SK-N-SH treated with all-trans-retinoic acid at 6 μM for 48 hours (cell line): Measurements from ENCODE around the gene MAN1A2.
"Not testable (repeated sequence)": the region's sequence is repeated elsewhere in the genome, so short reads cannot be mapped to it uniquely, and the experiment has no call there.

ENCODE experiments used
- ATAC-seq: fragments of 200-7000 bp; cut with Tn5 transposase; 3 replicates; pipeline ENCODE4 v1.9.1; 2020; ENCODE audit warnings: mild to moderate bottlenecking, moderate library complexity
- CSDC2 ChIP-seq: fragments of 250-450 bp; sonication (Bioruptor Pico); IDR thresholded peaks from 2 replicates; pipeline ENCODE4 v1.5.0; 2020; ENCODE audit warnings: mild to moderate bottlenecking, moderate library complexity
- ESRRG ChIP-seq: fragments of 250-450 bp; sonication (Bioruptor Pico); IDR thresholded peaks from 2 replicates; pipeline ENCODE4 v1.6.1; 2021; ENCODE audit warnings: mild to moderate bottlenecking
- GLIS3 ChIP-seq: fragments of 250-450 bp; sonication (Bioruptor Pico); IDR thresholded peaks from 2 replicates; pipeline ENCODE4 v1.5.0; 2020; ENCODE audit warnings: mild to moderate bottlenecking, moderate library complexity
- ISL1 ChIP-seq: fragments of 250-450 bp; sonication (Bioruptor Pico); IDR thresholded peaks from 2 replicates; pipeline ENCODE4 v2.1.2; 2022; ENCODE audit warnings: mild to moderate bottlenecking, moderate library complexity
- OSR1 ChIP-seq: fragments of 250-450 bp; sonication (Bioruptor Pico); IDR thresholded peaks from 2 replicates; pipeline ENCODE4 v1.8.0; 2022; ENCODE audit warnings: moderate library complexity, mild to moderate bottlenecking, inconsistent platforms
- RARB ChIP-seq: fragments of 250-450 bp; sonication (Bioruptor Pico); IDR thresholded peaks from 2 replicates; pipeline ENCODE4 v1.8.0; 2021; ENCODE audit warnings: mild to moderate bottlenecking, moderate library complexity
- SNAI2 ChIP-seq: fragments of 250-450 bp; sonication (Bioruptor Pico); IDR thresholded peaks from 2 replicates; pipeline ENCODE4 v1.5.0; 2020; ENCODE audit warnings: mild to moderate bottlenecking, moderate library complexity
- TCF4 ChIP-seq: fragments of 250-450 bp; sonication (Bioruptor Pico); IDR thresholded peaks from 2 replicates; pipeline ENCODE4 v1.8.0; 2021; ENCODE audit warnings: mild to moderate bottlenecking, moderate library complexity, borderline replicate concordance
- TOX ChIP-seq: fragments of 250-450 bp; sonication (Bioruptor Pico); IDR thresholded peaks from 2 replicates; pipeline ENCODE4 v1.8.0; 2021; ENCODE audit warnings: mild to moderate bottlenecking, moderate library complexity, borderline replicate concordance
- ZC3H10 ChIP-seq: fragments of 250-450 bp; sonication (Bioruptor Pico); IDR thresholded peaks from 2 replicates; pipeline ENCODE4 v1.5.1; 2021; ENCODE audit warnings: mild to moderate bottlenecking, moderate library complexity
- ZFP3 ChIP-seq: fragments of 250-450 bp; sonication (Bioruptor Pico); IDR thresholded peaks from 2 replicates; pipeline ENCODE4 v1.5.0; 2020; ENCODE audit warnings: mild to moderate bottlenecking, moderate library complexity
- ZNF565 ChIP-seq: fragments of 450-650 bp; formaldehyde crosslinking; conservative IDR thresholded peaks from 2 replicates; pipeline ENCODE4 v1.5.0; 2020; ENCODE audit warnings: low read depth, mild to moderate bottlenecking, moderate library complexity
- ZNF70 ChIP-seq: fragments of 450-650 bp; formaldehyde crosslinking; IDR thresholded peaks from 2 replicates; pipeline ENCODE4 v1.5.0; 2020; ENCODE audit warnings: mild to moderate bottlenecking, moderate library complexity
- TF ChIP-seq, protein P1 (sequence below): fragments of 250-450 bp; sonication (Bioruptor Pico); IDR thresholded peaks from 2 replicates; pipeline ENCODE4 v1.8.0; 2021; ENCODE audit warnings: low read depth, mild to moderate bottlenecking, moderate library complexity, borderline replicate concordance
- TF ChIP-seq, protein P2 (sequence below): fragments of 250-450 bp; sonication (Bioruptor Pico); IDR thresholded peaks from 2 replicates; pipeline ENCODE4 v1.5.0; 2020; ENCODE audit warnings: mild to moderate bottlenecking, moderate library complexity
- TF ChIP-seq, protein P3 (sequence below): fragments of 250-450 bp; sonication (Bioruptor Pico); IDR thresholded peaks from 2 replicates; pipeline ENCODE4 v1.5.1; 2021; ENCODE audit warnings: mild to moderate bottlenecking, moderate library complexity

Gene MAN1A2

DNA sequence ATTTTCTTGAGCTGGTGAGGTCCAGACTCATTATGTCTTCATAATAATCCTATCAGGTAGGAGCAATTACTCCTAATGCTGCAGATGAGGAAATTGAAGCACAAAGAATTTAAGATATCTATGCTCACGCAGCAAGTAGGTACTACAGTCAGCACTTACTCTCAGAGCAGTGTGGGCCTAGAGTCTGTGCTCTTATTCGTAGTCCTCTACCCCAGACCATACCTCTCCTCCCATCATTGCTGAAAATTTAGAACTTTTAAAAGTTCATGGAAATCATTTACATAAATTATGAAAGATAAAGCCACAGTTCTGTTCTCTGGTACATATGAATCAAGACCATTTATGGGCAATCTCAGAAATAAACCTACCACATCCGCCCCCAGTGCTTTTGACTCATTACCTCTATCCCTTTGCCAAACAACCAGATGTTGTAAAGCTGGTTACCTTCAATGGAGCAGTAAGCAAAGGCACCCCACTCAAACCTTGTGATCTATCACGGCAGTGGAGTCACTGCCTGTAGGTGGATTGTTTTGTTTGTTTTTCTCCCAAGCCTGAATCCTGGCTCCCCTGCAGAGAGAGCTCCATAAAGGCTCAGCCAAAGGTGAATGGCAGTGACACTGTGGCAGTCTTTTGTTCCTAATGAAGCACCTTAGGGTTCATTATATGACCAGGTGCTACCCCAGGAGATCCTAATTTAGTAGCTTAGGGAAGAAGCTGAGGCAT is 20.9 kb upstream of the MAN1A2 start:
- ATAC-seq = no peak
- no peak for TF ChIP-seq ESRRG
- no peak for TF ChIP-seq SNAI2 (CRISPR knock-in tag)
- no peak for TF ChIP-seq CSDC2 (CRISPR knock-in tag)
- TF ChIP-seq ZFP3 (CRISPR knock-in tag) = no peak
- no peak for TF ChIP-seq ISL1 (CRISPR knock-in tag)
- TF ChIP-seq TCF4 (CRISPR knock-in tag) = no peak
- TF ChIP-seq, protein P1, sequence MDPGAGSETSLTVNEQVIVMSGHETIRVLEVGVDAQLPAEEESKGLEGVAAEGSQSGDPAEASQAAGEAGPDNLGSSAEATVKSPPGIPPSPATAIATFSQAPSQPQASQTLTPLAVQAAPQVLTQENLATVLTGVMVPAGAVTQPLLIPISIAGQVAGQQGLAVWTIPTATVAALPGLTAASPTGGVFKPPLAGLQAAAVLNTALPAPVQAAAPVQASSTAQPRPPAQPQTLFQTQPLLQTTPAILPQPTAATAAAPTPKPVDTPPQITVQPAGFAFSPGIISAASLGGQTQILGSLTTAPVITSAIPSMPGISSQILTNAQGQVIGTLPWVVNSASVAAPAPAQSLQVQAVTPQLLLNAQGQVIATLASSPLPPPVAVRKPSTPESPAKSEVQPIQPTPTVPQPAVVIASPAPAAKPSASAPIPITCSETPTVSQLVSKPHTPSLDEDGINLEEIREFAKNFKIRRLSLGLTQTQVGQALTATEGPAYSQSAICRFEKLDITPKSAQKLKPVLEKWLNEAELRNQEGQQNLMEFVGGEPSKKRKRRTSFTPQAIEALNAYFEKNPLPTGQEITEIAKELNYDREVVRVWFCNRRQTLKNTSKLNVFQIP = no peak
- TF ChIP-seq ZNF70 (CRISPR knock-in tag) = no peak
- no peak for TF ChIP-seq GLIS3

DNA sequence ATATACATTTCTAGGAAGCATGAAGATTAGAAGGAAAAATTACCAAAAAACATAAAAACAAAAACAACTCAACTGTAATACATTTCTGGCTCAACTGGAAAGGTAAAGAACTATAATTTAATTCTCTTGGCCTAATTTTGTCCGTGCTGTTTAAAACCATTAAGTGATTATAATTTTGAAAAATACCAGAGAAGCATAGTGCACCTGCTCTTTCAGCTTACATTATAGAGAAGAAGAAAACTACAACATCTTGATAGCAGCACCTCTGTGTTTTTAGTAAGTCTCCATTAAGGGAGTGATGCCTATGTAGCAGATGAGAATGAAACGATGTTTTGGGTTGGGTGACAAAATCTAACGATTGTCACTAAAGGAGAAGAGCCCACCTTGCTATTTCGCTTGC is 19.3 kb upstream of the MAN1A2 start:
- ATAC-seq = no peak
- TF ChIP-seq ISL1 (CRISPR knock-in tag) = no peak
- TF ChIP-seq SNAI2 (CRISPR knock-in tag) = peak; percentile 55; the same call in 1 of the 2 replicates

DNA sequence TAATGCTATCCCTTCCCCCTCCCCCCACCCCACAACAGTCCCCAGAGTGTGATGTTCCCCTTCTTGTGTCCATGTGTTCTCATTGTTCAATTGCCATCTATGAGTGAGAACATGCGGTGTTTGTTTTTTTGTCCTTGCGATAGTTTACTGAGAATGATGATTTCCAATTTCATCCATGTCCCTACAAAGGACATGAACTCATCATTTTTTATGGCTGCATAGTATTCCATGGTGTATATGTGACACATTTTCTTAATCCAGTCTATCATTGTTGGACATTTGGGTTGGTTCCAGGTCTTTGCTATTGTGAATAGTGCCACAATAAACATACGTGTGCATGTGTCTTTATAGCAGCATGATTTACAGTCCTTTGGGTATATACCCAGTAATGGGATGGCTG is 14.6 kb upstream of the MAN1A2 start:
- not testable (repeated sequence) for ATAC-seq

DNA sequence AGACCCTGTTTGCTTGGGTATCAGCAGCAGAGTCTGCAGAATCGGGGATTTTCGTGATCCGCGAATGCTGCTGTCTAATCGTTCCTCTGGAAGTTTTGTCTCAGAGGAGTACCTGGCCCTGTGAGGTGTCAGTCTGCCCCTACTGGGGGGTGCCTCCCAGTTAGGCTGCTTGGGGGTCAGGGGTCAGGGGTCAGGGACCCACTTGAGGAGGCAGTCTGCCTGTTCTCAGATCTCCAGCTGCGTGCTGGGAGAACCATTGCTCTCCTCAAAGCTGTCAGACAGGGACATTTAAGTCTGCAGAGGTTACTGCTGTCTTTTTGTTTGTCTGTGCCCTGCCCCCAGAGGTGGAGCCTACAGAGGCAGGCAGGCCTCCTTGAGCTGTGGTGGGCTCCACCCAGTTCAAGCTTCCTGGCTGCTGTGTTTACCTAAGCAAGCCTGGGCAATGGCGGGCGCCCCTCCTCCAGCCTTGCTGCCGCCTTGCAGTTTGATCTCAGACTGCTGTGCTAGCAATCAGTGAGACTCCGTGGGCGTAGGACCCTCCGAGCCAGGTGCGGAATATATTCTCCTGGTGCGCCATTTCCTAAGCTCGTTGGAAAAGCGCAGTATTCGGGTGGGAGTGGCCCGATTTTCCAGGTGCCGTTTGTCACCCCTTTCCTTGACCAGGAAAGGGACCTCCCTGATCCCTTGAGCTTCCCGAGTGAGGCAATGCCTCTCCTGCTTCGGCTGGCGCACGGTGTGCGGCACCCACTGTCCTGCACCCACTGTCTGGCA is 9.2 kb upstream of the MAN1A2 start:
- ATAC-seq = not testable (repeated sequence)

DNA sequence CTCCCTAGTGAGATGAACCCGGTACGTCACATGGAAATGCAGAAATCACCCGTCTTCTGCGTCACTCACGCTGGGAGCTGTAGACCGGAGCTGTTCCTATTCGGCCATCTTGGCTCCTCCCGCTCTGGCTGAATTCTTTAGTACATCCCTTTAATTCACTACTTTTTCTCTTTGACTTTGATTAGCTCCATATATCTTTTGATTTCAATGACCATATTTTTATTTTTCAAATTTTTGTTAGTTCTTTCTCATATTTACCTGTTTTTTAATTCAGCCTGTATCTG is 8.7 kb upstream of the MAN1A2 start:
- ATAC-seq = not testable (repeated sequence)

DNA sequence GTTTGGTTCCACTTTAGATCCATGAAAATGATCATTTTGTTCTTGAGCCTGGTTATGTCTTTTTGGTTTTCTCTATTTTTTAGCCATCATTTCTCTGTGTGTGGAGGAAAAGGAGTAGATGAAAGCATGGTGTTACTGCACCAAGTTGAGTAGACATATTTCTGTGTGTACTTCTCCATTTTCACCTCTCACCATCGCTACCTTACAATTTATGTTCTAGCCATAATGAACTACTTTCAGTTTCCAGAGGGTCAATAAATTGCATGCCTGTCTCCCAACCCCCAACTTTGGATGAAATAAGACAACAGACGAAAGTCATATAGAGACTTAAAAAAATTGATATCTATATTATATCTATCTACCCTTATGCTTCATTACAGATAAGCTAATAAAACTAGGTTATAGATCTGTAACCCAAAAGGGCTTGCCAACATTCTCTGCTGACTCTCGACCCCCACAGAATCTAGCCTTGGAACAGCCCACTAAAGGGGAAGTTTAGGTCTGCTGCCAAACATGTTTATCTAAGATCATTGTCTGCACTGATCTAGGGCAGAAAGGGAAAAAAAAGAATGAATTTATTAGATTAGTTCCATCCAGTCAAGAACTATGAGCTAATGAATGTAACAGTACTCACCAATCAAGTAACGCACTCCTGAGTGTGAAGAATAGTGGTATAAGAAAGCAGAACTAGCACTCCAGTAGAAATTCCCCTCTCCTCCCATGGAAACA is 7.5 kb upstream of the MAN1A2 start:
- TF ChIP-seq ZC3H10 (CRISPR knock-in tag) = no peak
- no peak for TF ChIP-seq OSR1 (CRISPR knock-in tag)
- peak; percentile 48; the same call in 1 of the 2 replicates for TF ChIP-seq TCF4 (CRISPR knock-in tag)
- TF ChIP-seq, protein P1 = no peak
- TF ChIP-seq, protein P2, sequence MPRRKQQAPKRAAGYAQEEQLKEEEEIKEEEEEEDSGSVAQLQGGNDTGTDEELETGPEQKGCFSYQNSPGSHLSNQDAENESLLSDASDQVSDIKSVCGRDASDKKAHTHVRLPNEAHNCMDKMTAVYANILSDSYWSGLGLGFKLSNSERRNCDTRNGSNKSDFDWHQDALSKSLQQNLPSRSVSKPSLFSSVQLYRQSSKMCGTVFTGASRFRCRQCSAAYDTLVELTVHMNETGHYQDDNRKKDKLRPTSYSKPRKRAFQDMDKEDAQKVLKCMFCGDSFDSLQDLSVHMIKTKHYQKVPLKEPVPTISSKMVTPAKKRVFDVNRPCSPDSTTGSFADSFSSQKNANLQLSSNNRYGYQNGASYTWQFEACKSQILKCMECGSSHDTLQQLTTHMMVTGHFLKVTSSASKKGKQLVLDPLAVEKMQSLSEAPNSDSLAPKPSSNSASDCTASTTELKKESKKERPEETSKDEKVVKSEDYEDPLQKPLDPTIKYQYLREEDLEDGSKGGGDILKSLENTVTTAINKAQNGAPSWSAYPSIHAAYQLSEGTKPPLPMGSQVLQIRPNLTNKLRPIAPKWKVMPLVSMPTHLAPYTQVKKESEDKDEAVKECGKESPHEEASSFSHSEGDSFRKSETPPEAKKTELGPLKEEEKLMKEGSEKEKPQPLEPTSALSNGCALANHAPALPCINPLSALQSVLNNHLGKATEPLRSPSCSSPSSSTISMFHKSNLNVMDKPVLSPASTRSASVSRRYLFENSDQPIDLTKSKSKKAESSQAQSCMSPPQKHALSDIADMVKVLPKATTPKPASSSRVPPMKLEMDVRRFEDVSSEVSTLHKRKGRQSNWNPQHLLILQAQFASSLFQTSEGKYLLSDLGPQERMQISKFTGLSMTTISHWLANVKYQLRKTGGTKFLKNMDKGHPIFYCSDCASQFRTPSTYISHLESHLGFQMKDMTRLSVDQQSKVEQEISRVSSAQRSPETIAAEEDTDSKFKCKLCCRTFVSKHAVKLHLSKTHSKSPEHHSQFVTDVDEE (CRISPR knock-in tag) = peak; percentile 77; the same call in 1 of the 2 replicates
- no peak for TF ChIP-seq ISL1 (CRISPR knock-in tag)
- ATAC-seq = no peak; the same call in 2 of the 3 replicates

DNA sequence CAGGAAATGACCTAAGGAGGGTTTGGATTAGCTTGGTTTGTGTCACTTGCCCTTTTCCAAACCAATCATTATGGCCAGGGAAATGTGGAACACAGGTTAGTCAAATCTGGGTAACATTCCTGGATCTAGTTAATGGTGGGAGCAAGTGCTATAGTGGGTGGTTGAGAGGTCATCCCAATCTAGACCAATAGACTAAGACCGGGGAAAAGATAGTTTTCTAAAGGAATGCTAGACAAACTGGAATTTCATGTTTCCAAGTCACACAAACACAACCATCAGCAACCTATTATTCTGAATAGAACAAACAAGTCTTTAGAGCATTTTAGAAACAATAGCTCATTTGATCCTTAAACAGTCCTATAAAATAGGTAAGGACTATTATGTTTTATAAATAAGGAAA is 4.3 kb upstream of the MAN1A2 start:
- no peak for ATAC-seq
- TF ChIP-seq RARB (CRISPR knock-in tag) = no peak
- TF ChIP-seq GLIS3 = no peak
- TF ChIP-seq, protein P2 (CRISPR knock-in tag) = no peak
- no peak for TF ChIP-seq ZNF565
- TF ChIP-seq CSDC2 (CRISPR knock-in tag) = no peak
- no peak for TF ChIP-seq TOX (CRISPR knock-in tag)
- TF ChIP-seq OSR1 (CRISPR knock-in tag) = no peak
- TF ChIP-seq, protein P3, sequence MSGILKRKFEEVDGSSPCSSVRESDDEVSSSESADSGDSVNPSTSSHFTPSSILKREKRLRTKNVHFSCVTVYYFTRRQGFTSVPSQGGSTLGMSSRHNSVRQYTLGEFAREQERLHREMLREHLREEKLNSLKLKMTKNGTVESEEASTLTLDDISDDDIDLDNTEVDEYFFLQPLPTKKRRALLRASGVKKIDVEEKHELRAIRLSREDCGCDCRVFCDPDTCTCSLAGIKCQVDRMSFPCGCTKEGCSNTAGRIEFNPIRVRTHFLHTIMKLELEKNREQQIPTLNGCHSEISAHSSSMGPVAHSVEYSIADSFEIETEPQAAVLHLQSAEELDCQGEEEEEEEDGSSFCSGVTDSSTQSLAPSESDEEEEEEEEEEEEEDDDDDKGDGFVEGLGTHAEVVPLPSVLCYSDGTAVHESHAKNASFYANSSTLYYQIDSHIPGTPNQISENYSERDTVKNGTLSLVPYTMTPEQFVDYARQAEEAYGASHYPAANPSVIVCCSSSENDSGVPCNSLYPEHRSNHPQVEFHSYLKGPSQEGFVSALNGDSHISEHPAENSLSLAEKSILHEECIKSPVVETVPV (CRISPR knock-in tag) = no peak
- TF ChIP-seq, all 23 proteins: peak for 0
